Retina (tissue), 1 donor: ENCODE data around the gene KRT6A.
A peak's percentile ranks its signal among the peaks of the same experiment; 100 is the strongest.
"Not testable (repeated sequence)": the region's sequence is repeated elsewhere in the genome, so short reads cannot be mapped to it uniquely, and the experiment has no call there.

Experiments used
- DNase-seq: peaks from one replicate; pipeline ENCODE4 v3.0.0-alpha.2; 2016

The KRT6A gene

DNA sequence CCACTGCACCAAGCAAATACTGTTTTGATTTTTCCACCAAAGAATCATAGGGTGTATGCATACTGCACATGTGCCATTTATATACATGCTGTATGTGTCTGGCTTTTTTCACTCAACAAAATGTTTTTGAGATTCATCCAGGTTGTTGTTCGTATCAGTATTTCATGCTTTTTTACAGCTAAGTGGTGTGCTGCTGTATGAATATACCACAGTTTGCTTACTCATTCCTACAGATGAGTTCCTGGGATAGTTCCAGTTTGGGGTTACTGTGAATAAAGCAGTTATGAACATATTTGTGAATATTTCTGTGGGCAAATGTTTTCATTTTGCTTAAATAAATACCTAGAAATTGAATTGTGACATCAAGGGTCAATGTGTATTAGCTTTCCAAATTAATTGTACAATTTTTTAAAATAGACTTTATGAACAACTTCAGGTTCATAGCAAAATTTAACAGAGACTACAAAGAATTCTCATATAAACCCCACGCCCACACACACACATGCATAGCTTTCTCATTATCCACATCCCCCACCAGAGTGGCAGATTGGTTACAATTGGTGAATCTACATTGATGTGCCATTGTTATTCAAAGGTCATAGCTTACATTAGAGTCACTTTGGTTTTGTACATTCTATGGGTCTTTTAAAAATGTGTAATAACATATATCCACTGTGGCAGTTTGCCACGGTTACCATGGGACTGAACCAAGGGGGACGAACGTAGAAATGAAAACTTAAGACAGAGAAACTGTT, 6.9 kb upstream of the KRT6A start:
- no peak for DNase-seq

- no peak for DNase-seq
These were observed 5.9 kb upstream of the KRT6A start for GRCh38 chr12:52498946-52499345.

GRCh38 chr12:52497975-52498374, 4.9 kb upstream of the KRT6A start:
- DNase-seq, result no peak

- DNase-seq, result peak; percentile 15
These were observed 3.6 kb upstream of the KRT6A start for GRCh38 chr12:52496590-52497071.

DNA sequence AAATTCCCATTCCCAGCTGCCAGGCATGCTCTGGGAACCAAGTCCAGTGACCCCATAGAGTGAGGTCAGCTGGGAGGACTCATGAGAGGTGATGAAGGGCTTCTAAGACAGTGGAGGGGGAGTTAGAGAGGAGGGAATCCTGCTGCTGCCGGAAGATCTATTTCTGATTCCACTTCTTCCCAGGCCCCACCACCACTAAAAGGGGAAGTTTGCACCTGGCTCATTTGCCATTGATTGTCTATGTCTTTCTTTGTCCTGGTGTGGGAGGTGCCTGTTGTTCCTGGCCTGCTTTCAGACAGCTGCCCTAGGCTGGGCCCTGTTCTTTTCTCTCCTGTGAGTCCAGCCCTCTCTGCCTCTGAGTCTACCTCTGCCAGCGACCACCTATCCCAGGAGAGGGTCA, 3.0 kb upstream of the KRT6A start:
- DNase-seq, result peak; percentile 16

- DNase-seq, result peak; percentile 30
These were observed 2.3 kb upstream of the KRT6A start for GRCh38 chr12:52495389-52495788.

DNA sequence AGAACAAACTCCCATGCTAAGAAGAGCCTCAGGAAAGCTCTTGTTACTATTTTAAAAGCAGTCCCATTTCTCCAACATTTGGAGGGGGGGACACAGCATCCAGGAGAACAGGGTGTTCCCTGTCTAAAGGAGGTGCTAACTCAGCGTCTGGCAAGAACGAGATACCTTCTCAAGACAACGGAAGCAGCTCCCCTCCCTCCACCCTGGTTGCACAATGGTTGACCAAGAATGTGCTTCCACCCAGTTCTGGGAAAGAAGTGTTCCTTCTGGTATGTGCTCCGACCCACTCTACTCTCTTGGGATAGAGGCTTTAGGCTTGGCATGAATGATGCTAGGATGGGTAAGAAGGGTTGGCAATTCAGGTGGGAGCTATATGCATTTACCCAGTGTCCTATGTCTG, 1.5 kb upstream of the KRT6A start:
- no peak for DNase-seq

DNA sequence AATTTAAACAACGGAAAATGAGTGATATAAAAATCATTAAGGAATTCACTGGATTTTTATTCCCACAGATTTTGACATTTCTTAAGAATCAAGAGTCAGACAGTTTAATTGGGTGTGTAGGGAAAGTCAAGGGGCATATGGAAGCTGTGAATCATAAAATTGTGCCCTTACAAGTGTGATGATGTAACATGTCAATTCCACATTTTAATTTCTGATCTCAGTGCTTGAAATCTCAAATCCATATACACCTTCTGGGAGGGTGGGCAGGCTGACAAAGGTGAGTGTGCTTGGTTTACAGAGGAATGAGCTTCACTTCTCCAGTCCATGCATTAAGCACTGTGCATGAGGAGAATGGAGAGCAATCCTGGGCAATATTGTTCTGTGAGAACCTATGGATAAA, 1.0 kb upstream of the KRT6A start:
- DNase-seq, result no peak

- not testable (repeated sequence) for DNase-seq
These were observed 652 bp downstream of the KRT6A start for GRCh38 chr12:52492405-52492804.

DNA sequence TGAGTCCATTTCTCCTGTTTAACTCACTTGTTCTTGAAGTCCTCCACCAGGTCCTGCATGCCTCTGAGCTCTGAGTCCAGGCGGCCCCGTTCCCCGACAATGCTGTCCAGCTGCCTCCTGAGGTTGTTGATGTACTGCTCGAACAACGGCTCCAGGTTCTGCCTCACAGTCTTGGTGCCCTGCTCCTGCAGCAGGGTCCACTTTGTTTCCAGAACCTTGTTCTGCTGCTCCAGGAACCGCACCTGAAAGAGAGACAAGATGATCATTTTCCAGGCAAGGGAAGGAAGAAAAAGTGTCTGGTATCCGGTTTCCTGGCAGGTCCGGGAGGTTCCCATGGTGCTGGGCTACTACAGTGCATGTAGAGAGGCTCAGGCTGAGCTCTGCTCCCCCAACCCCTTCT, 1.6 kb downstream of the KRT6A start:
- not testable (repeated sequence) for DNase-seq

GRCh38 chr12:52488736-52489135, 4.3 kb downstream of the KRT6A start:
- DNase-seq, result no peak

DNA sequence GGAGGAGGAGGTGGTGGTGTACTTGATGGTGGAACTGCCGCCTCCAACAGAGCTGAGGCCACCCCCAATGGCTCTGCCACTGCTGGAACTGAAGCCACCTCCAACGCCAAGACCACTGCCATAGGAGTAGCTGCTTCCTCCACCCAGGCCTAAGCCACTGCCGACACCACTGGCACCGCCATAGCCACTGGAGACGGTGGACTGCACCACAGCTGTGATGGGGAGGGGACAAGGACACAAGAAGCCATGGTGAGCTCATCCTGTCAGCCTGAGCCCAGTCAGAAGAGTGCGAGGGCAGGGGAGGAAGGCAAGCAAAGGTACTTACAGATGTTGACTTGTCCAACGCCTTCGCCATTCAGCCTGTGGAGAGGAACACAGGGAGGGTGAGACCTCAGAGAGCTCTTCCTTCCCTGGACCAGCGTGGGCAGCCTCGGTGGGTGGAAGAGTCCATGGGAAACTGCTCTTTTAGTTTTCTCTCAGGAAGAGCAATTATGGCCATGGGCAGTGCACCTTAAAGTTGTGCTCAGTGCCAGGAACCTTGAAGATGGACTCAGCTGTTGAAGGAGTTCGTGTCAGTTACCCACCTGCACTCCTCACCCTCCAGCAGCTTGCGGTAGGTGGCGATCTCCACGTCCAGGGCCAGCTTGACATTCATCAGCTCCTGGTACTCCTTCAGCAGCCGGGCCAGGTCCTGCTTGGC, 5.2 kb downstream of the KRT6A start:
- DNase-seq, result not testable (repeated sequence)

DNA sequence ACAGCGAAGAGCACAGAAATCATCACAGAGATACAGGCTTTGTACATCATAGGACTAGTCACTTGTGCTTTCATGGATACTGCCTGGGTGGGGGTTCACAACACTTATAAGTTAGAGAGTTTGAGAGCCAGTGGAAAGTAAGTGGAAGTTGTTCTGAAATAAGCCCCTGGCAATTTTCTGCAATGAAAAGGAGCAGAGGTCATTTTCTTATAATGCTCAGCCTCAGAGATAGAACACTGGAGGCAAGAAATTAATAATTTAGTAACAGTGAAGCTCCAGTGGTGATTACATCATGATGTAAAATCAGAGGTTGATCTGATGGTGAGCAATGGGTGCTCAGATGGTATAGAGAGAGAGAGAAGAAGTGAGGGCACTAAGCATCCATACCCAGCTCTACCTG, 5.8 kb downstream of the KRT6A start:
- no peak for DNase-seq

- no peak for DNase-seq
These were observed 6.6 kb downstream of the KRT6A start for GRCh38 chr12:52486166-52487105.

GRCh38 chr12:52480073-52480472, 13.0 kb downstream of the KRT6A start:
- DNase-seq, result no peak

DNA sequence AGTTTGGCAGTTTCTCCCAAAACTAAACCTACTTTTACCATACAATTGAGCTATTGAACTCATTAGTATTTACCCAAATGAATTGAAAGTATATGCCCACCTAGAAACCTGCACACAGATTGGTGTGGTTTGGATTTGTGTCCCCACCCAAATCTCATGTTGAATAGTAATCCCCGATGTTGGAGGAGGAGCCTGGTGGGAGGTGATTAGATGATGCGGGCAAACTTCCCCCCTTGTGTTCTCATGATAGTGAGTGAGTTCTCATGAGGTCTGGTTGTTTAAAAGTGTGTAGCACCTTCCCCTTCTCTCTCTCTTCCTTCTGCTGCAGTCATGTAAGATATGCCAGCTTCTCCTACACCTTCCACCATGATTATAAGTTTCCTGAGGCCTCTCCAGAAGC, 15.4 kb downstream of the KRT6A start:
- no peak for DNase-seq

DNA sequence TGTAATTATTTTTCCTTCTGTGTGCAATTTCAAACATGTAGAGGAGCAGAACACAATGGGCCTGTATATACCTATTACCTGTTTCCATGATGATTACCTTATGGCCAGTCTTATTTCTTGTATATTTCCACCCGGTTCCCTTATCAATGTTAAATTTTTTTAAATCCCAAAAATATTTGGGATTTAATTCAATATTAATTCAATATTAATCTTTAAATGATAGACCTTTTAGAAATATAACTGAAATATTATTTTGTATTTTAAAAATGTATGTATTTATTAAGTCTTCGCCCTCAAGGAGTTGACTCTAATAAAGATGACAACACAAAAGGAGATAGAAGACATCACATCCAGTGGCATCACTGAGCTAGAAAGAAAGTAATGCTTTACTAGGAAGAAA, 18.8 kb downstream of the KRT6A start:
- no peak for DNase-seq

DNA sequence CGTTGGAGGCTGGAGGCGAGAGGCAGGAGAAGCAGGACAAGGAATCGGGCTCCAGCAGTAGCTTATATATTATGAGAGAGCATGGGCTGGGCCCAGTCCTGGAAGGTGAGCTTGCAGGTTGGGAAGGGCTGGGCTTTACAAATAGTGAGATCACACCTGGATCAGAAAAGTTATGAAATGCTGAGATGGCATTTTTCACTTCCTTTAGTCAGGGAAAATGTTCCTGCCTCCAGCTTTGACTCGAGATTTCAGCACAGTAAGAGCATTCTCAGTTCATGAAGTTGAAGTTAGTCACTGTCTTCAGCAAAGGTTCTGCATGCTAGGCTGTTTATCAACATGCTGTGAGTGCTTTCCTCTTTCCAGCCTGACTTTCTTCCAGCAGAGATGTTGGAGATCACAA, 19.3 kb downstream of the KRT6A start, which contains the start of gene KRT6C:
Gene KRT6C, minus strand, starts transcription at position 38 of the 400 bp plus-strand sequence. CDS start 68 bp downstream, outside the sequence.
- DNase-seq, result no peak

- no peak for DNase-seq
These were observed 23.2 kb downstream of the KRT6A start for GRCh38 chr12:52469853-52470252.

- no peak for DNase-seq
These were observed 28.2 kb downstream of the KRT6A start for GRCh38 chr12:52464897-52465296.

- DNase-seq, result no peak
These were observed 31.4 kb downstream of the KRT6A start for GRCh38 chr12:52461693-52462092.

- DNase-seq, result no peak
These were observed 34.2 kb downstream of the KRT6A start for GRCh38 chr12:52458861-52459260.

DNA sequence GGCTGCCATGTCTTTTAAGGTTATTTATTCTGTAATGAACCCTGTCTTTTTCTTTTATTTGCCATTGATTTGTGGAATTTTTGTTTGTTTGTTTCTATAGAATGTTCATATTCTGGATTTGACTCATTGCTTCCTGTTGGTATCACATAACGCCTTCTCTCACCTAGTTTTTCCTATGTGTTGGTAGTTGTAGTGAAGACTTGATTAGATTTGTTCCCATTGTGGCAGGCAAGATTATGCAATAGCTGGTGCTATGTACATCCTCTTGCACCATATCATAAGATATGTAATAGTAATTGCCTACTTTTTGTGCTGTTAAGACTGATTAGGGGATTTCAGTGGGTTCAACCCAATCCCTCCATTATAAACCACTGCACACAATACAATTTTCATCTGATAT, 37.2 kb downstream of the KRT6A start:
- DNase-seq, result no peak
